ENCODE results near the gene OSBPL2.

OSBPL2 gene

DNA sequence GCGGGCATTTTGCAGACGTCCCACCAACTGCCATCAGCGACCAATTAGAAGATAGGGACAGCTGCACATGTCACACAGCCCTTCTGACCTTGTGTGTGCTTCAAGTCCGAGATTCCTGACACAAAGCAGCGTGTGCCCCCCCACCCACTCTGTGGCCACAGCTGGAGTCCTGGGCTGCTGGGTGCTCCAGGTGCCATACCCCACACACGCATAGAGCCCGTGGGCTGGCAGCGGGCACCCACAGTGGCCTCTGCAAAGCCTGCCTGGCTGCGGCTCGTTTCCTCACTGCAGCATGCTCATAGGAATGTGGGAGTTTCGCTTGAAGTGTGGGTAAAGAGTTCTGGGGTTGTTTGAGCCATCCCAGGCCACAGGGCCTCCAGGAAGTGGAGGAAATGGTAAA is 62.0 kb downstream of the OSBPL2 start:
- no peak for DNase-seq (ENCODE audit: low read depth in 2 of 2)

DNA sequence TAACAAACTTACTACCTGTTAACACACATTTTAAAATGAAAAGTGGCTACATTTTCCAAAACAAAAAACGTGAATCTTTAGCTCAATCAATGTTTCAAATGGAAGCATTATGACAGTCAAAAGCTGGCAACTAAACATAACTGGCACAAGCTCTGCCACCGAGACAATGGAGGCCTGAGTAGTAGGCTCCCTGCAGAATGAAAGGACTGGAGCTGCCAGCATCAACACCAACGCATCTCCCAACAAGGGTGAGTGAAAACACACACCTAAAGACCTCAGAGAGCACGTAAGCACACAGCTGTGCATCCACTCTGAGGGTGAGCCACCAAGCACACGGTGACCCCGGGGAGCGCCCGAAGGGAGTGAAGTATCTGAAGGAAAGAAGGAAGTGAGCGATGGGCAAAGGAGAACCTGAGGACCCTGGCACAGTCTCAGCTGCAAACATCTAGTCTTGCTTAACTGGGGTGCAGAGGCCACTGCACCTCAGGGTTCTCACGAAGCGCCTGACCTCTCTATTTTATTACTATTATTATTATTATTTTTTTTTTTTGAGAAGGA is 62.9 kb downstream of the OSBPL2 start:
- DNase-seq (ENCODE audit: low read depth in 2 of 2), result no peak

DNA sequence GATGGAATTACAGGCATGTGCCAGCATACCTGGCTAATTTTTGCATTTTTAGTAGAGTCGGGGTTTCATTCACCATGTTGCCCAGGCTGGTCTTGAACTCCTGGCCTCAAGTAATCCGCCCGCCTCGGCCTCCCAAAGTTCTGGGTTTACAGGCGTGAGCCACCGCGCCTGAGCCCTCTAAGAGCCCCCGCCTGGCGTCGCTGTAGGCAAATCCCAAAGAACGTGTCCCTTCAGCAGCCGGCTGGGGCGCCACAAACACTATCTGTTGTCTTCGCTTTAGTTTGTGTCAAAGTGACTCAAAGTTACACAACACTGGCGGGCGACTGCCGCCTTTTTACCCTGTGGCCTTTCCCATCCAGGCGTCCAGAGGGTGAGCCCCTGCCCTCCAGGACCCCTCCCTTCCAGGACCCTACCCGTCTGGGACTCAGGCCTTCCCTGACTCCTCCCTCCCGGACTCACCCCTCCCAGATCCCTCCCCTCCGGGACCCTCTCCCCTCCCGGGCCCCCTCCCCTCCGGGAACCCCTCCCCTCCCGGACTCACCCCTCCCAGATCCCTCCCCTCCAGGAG is 63.5 kb downstream of the OSBPL2 start:
- DNase-seq (ENCODE audit: low read depth in 2 of 2), result peak; percentile 79 to 85

DNA sequence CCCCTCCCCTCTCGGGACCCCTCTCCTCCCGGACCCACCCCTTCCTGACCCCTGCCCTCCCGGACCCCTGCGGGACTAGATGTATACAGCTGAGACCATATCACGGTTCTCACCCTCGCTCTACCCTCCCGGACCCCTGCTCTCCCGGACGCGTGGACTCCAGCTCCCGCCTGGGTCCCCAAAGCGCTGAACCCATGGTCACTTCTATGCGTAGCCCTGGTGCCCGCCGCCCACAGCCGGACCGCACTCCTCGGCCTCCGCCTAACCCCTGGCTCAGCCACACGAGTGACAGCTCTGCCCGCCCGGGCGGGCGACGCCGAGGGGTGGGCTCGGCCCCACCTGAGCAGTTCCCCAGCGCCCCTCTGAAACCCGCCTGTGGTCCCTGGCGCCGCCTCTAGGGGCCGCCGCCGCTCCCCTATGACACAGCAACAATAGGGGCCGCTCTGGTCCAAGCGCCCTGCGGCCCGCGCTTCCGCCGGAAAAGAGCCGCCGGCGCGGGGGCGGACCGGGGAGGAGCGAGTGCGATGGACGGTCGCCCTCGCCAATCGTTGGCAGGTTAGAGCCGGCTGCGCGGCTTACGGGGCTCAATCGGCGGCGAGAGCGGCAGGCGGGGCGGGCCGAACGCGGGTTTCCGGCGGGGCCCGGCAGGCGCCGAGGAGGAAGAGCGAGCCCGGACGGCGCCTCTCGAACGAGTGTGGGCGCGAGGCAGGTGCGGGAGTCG is 64.2 kb downstream of the OSBPL2 start, which contains the start of gene ADRM1:
Gene ADRM1 (plus strand): TSS at position 657 of the 721 bp plus-strand sequence. CDS start 572 bp downstream, outside the sequence.
- DNase-seq (ENCODE audit: low read depth in 2 of 2), result peak; percentile 96 to 97

DNA sequence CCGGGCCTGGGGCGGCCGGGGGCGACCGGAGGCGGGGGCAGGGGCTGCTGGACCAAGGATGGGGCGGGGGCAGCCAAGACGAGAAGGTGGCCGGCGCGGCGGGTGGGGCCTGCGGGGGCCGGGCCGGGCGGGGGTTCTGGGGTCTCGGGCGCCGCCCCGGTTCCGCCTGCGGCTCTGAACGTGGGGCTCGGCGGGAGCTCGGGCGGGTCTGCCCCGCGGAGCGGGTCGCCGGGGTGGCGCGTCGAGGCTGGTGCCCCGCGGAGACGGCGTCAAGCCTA is 64.7 kb downstream of the OSBPL2 start:
- no peak for DNase-seq (ENCODE audit: low read depth in 2 of 2)

- peak in 1 of 2 donors; percentile 19 for DNase-seq (ENCODE audit: low read depth in 2 of 2)
These were observed 65.3 kb downstream of the OSBPL2 start for GRCh38 chr20:62303340-62304226.

- no peak for DNase-seq (ENCODE audit: low read depth in 2 of 2)
These were observed 66.2 kb downstream of the OSBPL2 start for GRCh38 chr20:62304331-62305148.

GRCh38 chr20:62305149-62305764 is 66.9 kb downstream of the OSBPL2 start:
- no peak for DNase-seq (ENCODE audit: low read depth in 2 of 2)

DNA sequence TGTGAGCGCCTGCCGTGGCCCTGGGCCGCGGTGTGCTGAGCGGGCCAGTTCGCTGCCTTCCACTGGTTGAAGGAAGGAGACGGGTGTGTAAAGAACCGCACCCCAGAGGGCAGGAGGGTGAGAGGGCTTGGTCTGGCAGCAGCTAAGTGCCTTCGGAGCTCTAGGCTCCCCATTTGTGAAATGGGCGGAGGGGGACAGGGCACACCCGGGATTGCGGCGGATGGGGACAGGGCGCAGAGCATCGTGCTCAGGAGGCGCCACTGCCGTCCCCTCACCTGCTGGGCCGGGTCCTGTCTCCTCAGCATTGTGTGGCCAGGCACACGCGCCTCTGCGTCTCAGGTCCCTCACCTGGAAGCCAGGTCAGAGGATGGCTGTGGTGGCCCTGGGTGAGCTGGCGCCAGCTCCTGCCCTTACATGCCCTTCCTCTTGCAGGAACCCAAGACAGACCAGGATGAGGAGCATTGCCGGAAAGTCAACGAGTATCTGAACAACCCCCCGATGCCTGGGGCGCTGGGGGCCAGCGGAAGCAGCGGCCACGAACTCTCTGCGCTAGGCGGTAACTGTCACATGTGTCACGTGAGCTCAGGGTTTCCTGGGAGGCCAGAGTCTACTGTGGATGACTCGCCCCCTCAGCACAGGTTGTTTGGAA is 67.6 kb downstream of the OSBPL2 start:
- no peak for DNase-seq (ENCODE audit: low read depth in 2 of 2)

- DNase-seq (ENCODE audit: low read depth in 2 of 2), result no peak
These were observed 68.3 kb downstream of the OSBPL2 start for GRCh38 chr20:62306414-62307187.

- DNase-seq (ENCODE audit: low read depth in 2 of 2), result no peak
These were observed 69.1 kb downstream of the OSBPL2 start for GRCh38 chr20:62307226-62308101.

DNA sequence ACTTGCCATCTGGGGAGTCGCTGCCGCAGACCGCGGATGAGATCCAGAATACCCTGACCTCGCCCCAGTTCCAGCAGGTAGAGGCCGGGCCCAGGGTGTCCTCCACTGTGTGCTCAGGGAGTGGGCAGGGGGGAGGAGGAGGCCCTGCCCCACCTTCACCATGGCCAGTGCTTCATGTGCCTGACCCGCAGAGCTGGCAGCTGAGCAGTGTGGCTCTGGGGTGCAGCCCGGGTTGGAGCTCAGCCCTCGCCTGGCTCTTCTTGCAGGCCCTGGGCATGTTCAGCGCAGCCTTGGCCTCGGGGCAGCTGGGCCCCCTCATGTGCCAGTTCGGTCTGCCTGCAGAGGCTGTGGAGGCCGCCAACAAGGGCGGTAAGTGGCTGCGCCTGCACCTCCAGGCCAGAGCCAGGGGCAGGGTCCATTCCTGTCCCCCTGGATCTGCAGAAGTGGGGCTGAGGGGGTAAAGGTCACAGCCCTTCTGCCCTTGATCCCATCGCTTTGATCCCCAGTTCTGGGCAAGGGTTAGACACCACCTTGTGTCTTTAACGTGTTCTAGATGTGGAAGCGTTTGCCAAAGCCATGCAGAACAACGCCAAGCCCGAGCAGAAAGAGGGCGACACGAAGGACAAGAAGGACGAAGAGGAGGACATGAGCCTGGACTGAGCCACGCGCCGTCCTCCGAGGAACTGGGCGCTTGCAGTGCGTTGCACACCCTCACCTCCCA is 69.9 kb downstream of the OSBPL2 start:
- DNase-seq (ENCODE audit: low read depth in 2 of 2), result no peak

DNA sequence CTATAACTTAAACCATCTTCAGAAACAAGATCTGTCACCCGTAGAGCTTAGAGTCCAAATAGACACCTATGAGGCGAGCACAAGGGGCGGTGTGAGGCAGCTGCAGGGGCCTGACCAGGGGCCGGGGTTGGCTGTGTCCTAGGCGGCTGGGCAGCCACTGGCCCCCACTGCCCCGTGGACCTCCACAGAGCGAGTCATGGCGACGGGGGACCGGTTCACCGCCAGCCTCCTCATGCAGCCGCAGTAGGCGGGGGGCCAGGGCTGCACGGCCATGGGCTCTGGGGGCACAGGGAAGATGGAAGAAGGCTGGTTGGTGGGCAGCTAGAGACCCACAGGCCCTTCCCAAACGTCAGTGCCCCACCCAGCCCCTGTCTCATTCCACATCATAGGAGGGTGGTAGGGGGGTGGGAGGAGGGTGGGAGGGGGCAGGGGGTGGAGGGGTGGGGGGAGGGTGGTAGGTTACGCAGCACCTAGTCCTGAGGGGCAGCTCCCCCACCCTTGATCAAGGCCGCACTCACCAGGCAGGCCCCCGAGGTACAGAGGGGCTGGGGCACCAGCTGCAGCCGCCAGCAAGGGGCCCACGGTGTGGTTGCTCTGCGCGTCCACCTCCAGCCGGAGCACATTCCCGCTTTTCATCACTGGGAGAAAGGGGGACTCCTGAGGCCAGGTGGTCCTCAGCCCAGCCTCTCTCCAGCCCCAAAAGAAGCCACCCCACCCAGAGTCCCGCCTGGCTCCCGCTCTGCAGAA is 71.0 kb downstream of the OSBPL2 start:
- DNase-seq (ENCODE audit: low read depth in 2 of 2), result no peak

- no peak for DNase-seq (ENCODE audit: low read depth in 2 of 2)
These were observed 71.8 kb downstream of the OSBPL2 start for GRCh38 chr20:62309947-62310756.

- DNase-seq (ENCODE audit: low read depth in 2 of 2), result no peak
These were observed 72.4 kb downstream of the OSBPL2 start for GRCh38 chr20:62310757-62311121.

- no peak for DNase-seq (ENCODE audit: low read depth in 2 of 2)
These were observed 72.8 kb downstream of the OSBPL2 start for GRCh38 chr20:62311150-62311549.

All from stimulated activated CD8-positive, alpha-beta memory T cell treated with anti-CD3 and anti-CD28 coated beads, Interleukin-15, amount 100 ng/mL, for 48 hours (primary cell).